NCI-H146 treated with DMSO at 0.1 percent for 48 hours (cell line): ENCODE measurements around the gene BMERB1.
"Not testable (repeated sequence)": the region's sequence is repeated elsewhere in the genome, so short reads cannot be mapped to it uniquely, and the experiment has no call there.

Experiments
- DNase-seq: peaks from one replicate; lab custom pipeline; 2025; ENCODE audit not compliant: unreplicated experiment; lab: John Stamatoyannopoulos, UW

BMERB1 gene

GRCh38 chr16:15422222-15422621 is 12.2 kb upstream of the BMERB1 start:
- no peak for DNase-seq

GRCh38 chr16:15425861-15426260 is 8.5 kb upstream of the BMERB1 start:
- no peak for DNase-seq

- DNase-seq: no peak
Observed at GRCh38 chr16:15426796-15427195, 7.6 kb upstream of the BMERB1 start.

- DNase-seq: no peak
Observed at GRCh38 chr16:15427648-15428239, 6.6 kb upstream of the BMERB1 start.

- not testable (repeated sequence) for DNase-seq
Observed at GRCh38 chr16:15430884-15431283, 3.5 kb upstream of the BMERB1 start.

GRCh38 chr16:15434079-15434424 is 336 bp upstream of the BMERB1 start:
- peak; percentile 36 for DNase-seq

GRCh38 chr16:15435216-15435864 is 952 bp downstream of the BMERB1 start:
- no peak for DNase-seq

- DNase-seq: no peak
Observed at GRCh38 chr16:15439102-15439501, 4.7 kb downstream of the BMERB1 start.

- DNase-seq: no peak
Observed at GRCh38 chr16:15439521-15439920, 5.1 kb downstream of the BMERB1 start.

- no peak for DNase-seq
Observed at GRCh38 chr16:15440852-15441251, 6.5 kb downstream of the BMERB1 start.

GRCh38 chr16:15442140-15442539 is 7.8 kb downstream of the BMERB1 start:
- not testable (repeated sequence) for DNase-seq

- no peak for DNase-seq
Observed at GRCh38 chr16:15443753-15444152, 9.4 kb downstream of the BMERB1 start.

GRCh38 chr16:15444264-15444663 is 9.9 kb downstream of the BMERB1 start:
- DNase-seq: no peak

GRCh38 chr16:15445450-15445849 is 11.1 kb downstream of the BMERB1 start:
- DNase-seq: no peak

GRCh38 chr16:15446901-15447300 is 12.5 kb downstream of the BMERB1 start:
- no peak for DNase-seq

- DNase-seq: no peak
Observed at GRCh38 chr16:15450624-15451023, 16.2 kb downstream of the BMERB1 start.

- DNase-seq: no peak
Observed at GRCh38 chr16:15451098-15451731, 16.8 kb downstream of the BMERB1 start.

GRCh38 chr16:15452246-15452855 is 18.0 kb downstream of the BMERB1 start:
- no peak for DNase-seq

GRCh38 chr16:15453296-15453695 is 18.9 kb downstream of the BMERB1 start:
- DNase-seq: not testable (repeated sequence)

GRCh38 chr16:15454933-15455332 is 20.5 kb downstream of the BMERB1 start:
- DNase-seq: not testable (repeated sequence)

- DNase-seq: no peak
Observed at GRCh38 chr16:15457400-15457799, 23.0 kb downstream of the BMERB1 start.

- no peak for DNase-seq
Observed at GRCh38 chr16:15457958-15458357, 23.6 kb downstream of the BMERB1 start.
